Measurements from ENCODE around the gene RBMS3.
"Not testable (repeated sequence)": the region's sequence is repeated elsewhere in the genome, so short reads cannot be mapped to it uniquely, and the experiment has no call there.

RBMS3 gene

GRCh38 chr3:29280404-29281093 is at the start of gene RBMS3:
Gene RBMS3 (plus strand): TSS chr3:29281071.
- DNase-seq (ENCODE audit: extremely low read depth in 1 of 2, low read depth in 1 of 2), result no peak

GRCh38 chr3:29233126-29233525 is 47.7 kb upstream of the RBMS3 start:
- not testable (repeated sequence) for DNase-seq (ENCODE audit: extremely low read depth in 1 of 2, low read depth in 1 of 2)

GRCh38 chr3:29236146-29236840 is 44.6 kb upstream of the RBMS3 start:
- no peak for DNase-seq (ENCODE audit: extremely low read depth in 1 of 2, low read depth in 1 of 2)

- DNase-seq (ENCODE audit: extremely low read depth in 1 of 2, low read depth in 1 of 2), result no peak
Measured at GRCh38 chr3:29239376-29239775, 41.5 kb upstream of the RBMS3 start.

GRCh38 chr3:29240248-29240647 is 40.6 kb upstream of the RBMS3 start:
- no peak for DNase-seq (ENCODE audit: extremely low read depth in 1 of 2, low read depth in 1 of 2)

- no peak for DNase-seq (ENCODE audit: extremely low read depth in 1 of 2, low read depth in 1 of 2)
Measured at GRCh38 chr3:29240887-29241286, 40.0 kb upstream of the RBMS3 start.

- no peak for DNase-seq (ENCODE audit: extremely low read depth in 1 of 2, low read depth in 1 of 2)
Measured at GRCh38 chr3:29241855-29242254, 39.0 kb upstream of the RBMS3 start.

GRCh38 chr3:29242296-29242695 is 38.6 kb upstream of the RBMS3 start:
- DNase-seq (ENCODE audit: extremely low read depth in 1 of 2, low read depth in 1 of 2), result no peak

- no peak for DNase-seq (ENCODE audit: extremely low read depth in 1 of 2, low read depth in 1 of 2)
Measured at GRCh38 chr3:29245441-29245840, 35.4 kb upstream of the RBMS3 start.

- DNase-seq (ENCODE audit: extremely low read depth in 1 of 2, low read depth in 1 of 2), result no peak
Measured at GRCh38 chr3:29247088-29247745, 33.7 kb upstream of the RBMS3 start.

GRCh38 chr3:29249829-29250345 is 31.0 kb upstream of the RBMS3 start:
- no peak for DNase-seq (ENCODE audit: extremely low read depth in 1 of 2, low read depth in 1 of 2)

- no peak for DNase-seq (ENCODE audit: extremely low read depth in 1 of 2, low read depth in 1 of 2)
Measured at GRCh38 chr3:29255854-29256696, 24.8 kb upstream of the RBMS3 start.

- DNase-seq (ENCODE audit: extremely low read depth in 1 of 2, low read depth in 1 of 2), result no peak
Measured at GRCh38 chr3:29258161-29258560, 22.7 kb upstream of the RBMS3 start.

GRCh38 chr3:29261119-29261518 is 19.8 kb upstream of the RBMS3 start:
- DNase-seq (ENCODE audit: extremely low read depth in 1 of 2, low read depth in 1 of 2), result no peak

GRCh38 chr3:29263476-29263875 is 17.4 kb upstream of the RBMS3 start:
- no peak for DNase-seq (ENCODE audit: extremely low read depth in 1 of 2, low read depth in 1 of 2)

GRCh38 chr3:29265509-29266072 is 15.3 kb upstream of the RBMS3 start:
- DNase-seq (ENCODE audit: extremely low read depth in 1 of 2, low read depth in 1 of 2), result no peak

GRCh38 chr3:29267226-29267625 is 13.6 kb upstream of the RBMS3 start:
- no peak for DNase-seq (ENCODE audit: extremely low read depth in 1 of 2, low read depth in 1 of 2)

- DNase-seq (ENCODE audit: extremely low read depth in 1 of 2, low read depth in 1 of 2), result no peak
Measured at GRCh38 chr3:29268651-29269050, 12.2 kb upstream of the RBMS3 start.

- DNase-seq (ENCODE audit: extremely low read depth in 1 of 2, low read depth in 1 of 2), result no peak
Measured at GRCh38 chr3:29270752-29271151, 10.1 kb upstream of the RBMS3 start.

GRCh38 chr3:29271475-29271874 is 9.4 kb upstream of the RBMS3 start:
- no peak for DNase-seq (ENCODE audit: extremely low read depth in 1 of 2, low read depth in 1 of 2)

- DNase-seq (ENCODE audit: extremely low read depth in 1 of 2, low read depth in 1 of 2), result no peak
Measured at GRCh38 chr3:29274667-29275066, 6.2 kb upstream of the RBMS3 start.

Measured in activated CD8-positive, alpha-beta memory T cell treated with anti-CD3 and anti-CD28 coated beads for 1 hour (primary cell).